Right forelimb (tissue), 1 donor: ENCODE data around the gene CPXM1.
A peak's percentile ranks its signal among the peaks of the same experiment; 100 is the strongest.
"Not testable (repeated sequence)": the region's sequence is repeated elsewhere in the genome, so short reads cannot be mapped to it uniquely, and the experiment has no call there.

Experiments used
- DNase-seq: peaks from one replicate; pipeline ENCODE4 v3.0.0-alpha.2; 2018

CPXM1 gene

GRCh38 chr20:2799688-2800520, 523 bp downstream of the CPXM1 start:
- DNase-seq: peak; percentile 69

- DNase-seq: no peak
Measured at GRCh38 chr20:2799271-2799670, 1.2 kb downstream of the CPXM1 start.

- DNase-seq: no peak
Measured at GRCh38 chr20:2798814-2799213, 1.6 kb downstream of the CPXM1 start.

GRCh38 chr20:2798095-2798805, 2.2 kb downstream of the CPXM1 start:
- DNase-seq: no peak

GRCh38 chr20:2797136-2797983, 3.1 kb downstream of the CPXM1 start:
- DNase-seq: no peak

- DNase-seq: no peak
Measured at GRCh38 chr20:2796011-2796660, 4.3 kb downstream of the CPXM1 start.

GRCh38 chr20:2795451-2795850, 5.0 kb downstream of the CPXM1 start:
- DNase-seq: no peak

GRCh38 chr20:2794866-2795447, 5.5 kb downstream of the CPXM1 start:
- no peak for DNase-seq

- DNase-seq: no peak
Measured at GRCh38 chr20:2794202-2794748, 6.2 kb downstream of the CPXM1 start.

- DNase-seq: no peak
Measured at GRCh38 chr20:2793471-2793870, 7.0 kb downstream of the CPXM1 start.

- DNase-seq: no peak
Measured at GRCh38 chr20:2783908-2784566, 16.4 kb downstream of the CPXM1 start.

GRCh38 chr20:2780948-2781347, 19.5 kb downstream of the CPXM1 start:
- DNase-seq: no peak

- no peak for DNase-seq
Measured at GRCh38 chr20:2778602-2779321, 21.7 kb downstream of the CPXM1 start.

- no peak for DNase-seq
Measured at GRCh38 chr20:2775139-2775538, 25.3 kb downstream of the CPXM1 start.

- DNase-seq: no peak
Measured at GRCh38 chr20:2773812-2774211, 26.6 kb downstream of the CPXM1 start.

- DNase-seq: no peak
Measured at GRCh38 chr20:2771631-2772080, 28.8 kb downstream of the CPXM1 start.

- not testable (repeated sequence) for DNase-seq
Measured at GRCh38 chr20:2770091-2770490, 30.3 kb downstream of the CPXM1 start.

GRCh38 chr20:2768632-2769015, 31.8 kb downstream of the CPXM1 start:
- no peak for DNase-seq

- peak; percentile 84 for DNase-seq
Measured at GRCh38 chr20:2767768-2768631, 32.4 kb downstream of the CPXM1 start.

GRCh38 chr20:2763186-2763585, 37.2 kb downstream of the CPXM1 start:
- no peak for DNase-seq
